Lower leg skin (tissue), 4 donors: ENCODE measurements around the gene MRPS9. TPM values are rescaled to one million over a fixed set of nuclear protein-coding genes. Genes with fewer than 3 reads are reported as not detected.

ENCODE experiments used
- DNase-seq, 2 donors: peaks; one replicate each; pipeline ENCODE4 v3.0.0-alpha.2; 2019; ENCODE audit warnings: low spot score in 2 of 2
- H3K4me3 ChIP-seq: fragments of 200-600 bp; sonication (generic); 2 replicates; pipeline ENCODE4 v1.5.1; 2017; ENCODE audit warnings: mild to moderate bottlenecking, low read depth; ENCODE audit not compliant: poor library complexity, severe bottlenecking
- CTCF ChIP-seq, 3 donors: fragments of 450-650 bp; IDR thresholded peaks; one replicate each; pipeline ENCODE4 v1.5.1; 2016; ENCODE audit warnings: antibody characterized with exemption in 3 of 3, mild to moderate bottlenecking in 3 of 3, moderate library complexity in 2 of 3
- POLR2A ChIP-seq, 2 donors: fragments of 450-650 bp; IDR thresholded peaks; one replicate each; pipeline ENCODE4 v1.6.1; 2016 to 2017; ENCODE audit warnings: antibody characterized with exemption in 2 of 2, mild to moderate bottlenecking in 1 of 2, moderate library complexity in 1 of 2
- WGBS, 2 donors: methylation state at CpG; one replicate each; pipeline ENCODE4 v1.1.5; 2018; 5-methylcytosine and 5-hydroxymethylcytosine counted together
- intact Hi-C: fragments of 100-400 bp; cut with DNase I; formaldehyde crosslinking; loops from one replicate; pipeline ENCODE4 v1.15.0; 2023; ENCODE audit warnings: low total_unique reads
- total RNA-seq, 4 donors: library from RNA; depleted of rRNA; stranded (reverse); fragments of >200 nt; gene quantifications; one replicate each; pipeline ENCODE4 v1.1.0, GENCODE V29; 2016

MRPS9 gene
- total RNA-seq, 4 donors from 2014 or later, result 16.1 to 20.0 (median 17.3) TPM

DNA sequence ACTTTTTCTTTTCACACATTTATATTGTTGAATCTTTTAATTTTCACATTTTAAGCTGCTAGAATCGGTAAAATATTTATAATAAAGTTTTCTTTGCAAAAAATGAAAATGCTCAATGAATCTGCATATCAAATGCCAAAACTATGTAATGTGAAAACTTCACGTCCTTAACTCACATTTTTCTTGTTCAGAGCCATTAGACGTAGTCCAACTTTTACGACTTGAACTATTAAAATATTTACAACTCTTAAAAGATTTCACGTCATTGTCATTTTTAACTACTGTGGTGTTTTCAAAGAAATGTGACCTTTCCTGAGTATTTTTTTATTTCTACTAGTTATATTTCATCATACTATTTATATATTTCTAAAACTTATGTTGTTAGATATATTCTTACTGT lies 54.9 kb downstream of the MRPS9 start:
- intact Hi-C loops, result no loop called here
- DNase-seq, result no peak
- WGBS, 2 donors, result 89 to 90% methylated on average over 5 of the region's 5 CpGs
- no peak overlapping the region for H3K4me3 ChIP-seq
- TF ChIP-seq CTCF (IDR thresholded peaks at IDR 0.05) (no peak), POLR2A (IDR thresholded peaks at IDR 0.05) (no peak)

- H3K4me3 ChIP-seq, result no peak overlapping the region
- intact Hi-C loops, result no loop called here
- TF ChIP-seq CTCF (IDR thresholded peaks at IDR 0.05) (no peak), POLR2A (IDR thresholded peaks at IDR 0.05) (no peak)
- DNase-seq, result no peak
- WGBS, 2 donors, result 100% methylated on average over 1 of the region's 1 CpG
Observed at GRCh38 chr2:105099153-105099552, 61.3 kb downstream of the MRPS9 start.

DNA sequence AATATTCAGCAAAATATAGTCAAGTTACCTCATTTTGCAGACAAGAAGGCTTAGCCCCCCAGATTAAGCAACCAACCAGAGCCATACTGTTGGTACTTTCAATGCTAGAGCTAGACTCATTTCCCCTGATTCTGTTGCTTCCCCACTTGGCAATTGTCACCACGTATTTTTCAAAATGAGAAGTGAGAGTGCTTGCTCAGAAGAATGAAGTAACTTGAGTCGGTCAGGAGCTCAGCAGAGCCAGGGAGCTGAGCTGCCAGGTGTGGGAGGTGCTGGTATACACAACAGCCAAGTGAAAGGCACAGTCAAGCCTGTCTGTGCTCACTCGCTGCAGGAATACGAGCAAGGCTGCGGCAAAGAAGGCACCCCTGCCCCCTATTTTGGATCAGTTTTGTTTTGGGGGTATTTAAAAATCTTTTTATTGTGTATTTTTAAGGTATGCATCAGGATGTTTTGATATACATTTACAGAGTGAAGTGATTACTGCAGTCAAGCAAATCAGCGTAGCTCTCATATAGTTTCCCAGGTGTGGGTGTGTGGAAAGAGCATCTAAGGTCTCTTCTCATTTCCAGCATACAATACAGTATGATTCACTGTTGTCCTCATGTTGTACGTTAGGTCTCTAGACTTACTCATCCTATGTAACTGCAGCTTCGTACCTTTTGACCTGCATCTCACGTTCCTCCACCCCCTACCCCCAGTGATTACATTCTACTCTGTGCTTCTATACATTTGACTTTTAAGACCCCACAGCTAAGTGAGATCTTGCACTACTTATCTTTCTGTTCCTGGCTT lies 62.4 kb downstream of the MRPS9 start:
- no peak overlapping the region for H3K4me3 ChIP-seq
- DNase-seq, result no peak
- no peak for TF ChIP-seq POLR2A (IDR thresholded peaks at IDR 0.05)
- 85 to 87% methylated on average over 9 of the region's 9 CpGs for WGBS, 2 donors
- intact Hi-C loops, result no loop called here

- no peak for DNase-seq
- no peak for TF ChIP-seq CTCF (IDR thresholded peaks at IDR 0.05)
- no peak for TF ChIP-seq POLR2A (IDR thresholded peaks at IDR 0.05)
- intact Hi-C loops, result no loop called here
- 89% methylated on average over 12 of the region's 12 CpGs for WGBS, 2 donors
- no peak overlapping the region for H3K4me3 ChIP-seq
Observed at GRCh38 chr2:105102001-105102400, 64.1 kb downstream of the MRPS9 start.

GRCh38 chr2:105102963-105103421 lies 65.1 kb downstream of the MRPS9 start:
- TF ChIP-seq POLR2A (IDR thresholded peaks at IDR 0.05), result no peak
- no peak for TF ChIP-seq CTCF (IDR thresholded peaks at IDR 0.05)
- no peak for DNase-seq
- 60% methylated on average over 13 of the region's 13 CpGs for WGBS, 2 donors

DNA sequence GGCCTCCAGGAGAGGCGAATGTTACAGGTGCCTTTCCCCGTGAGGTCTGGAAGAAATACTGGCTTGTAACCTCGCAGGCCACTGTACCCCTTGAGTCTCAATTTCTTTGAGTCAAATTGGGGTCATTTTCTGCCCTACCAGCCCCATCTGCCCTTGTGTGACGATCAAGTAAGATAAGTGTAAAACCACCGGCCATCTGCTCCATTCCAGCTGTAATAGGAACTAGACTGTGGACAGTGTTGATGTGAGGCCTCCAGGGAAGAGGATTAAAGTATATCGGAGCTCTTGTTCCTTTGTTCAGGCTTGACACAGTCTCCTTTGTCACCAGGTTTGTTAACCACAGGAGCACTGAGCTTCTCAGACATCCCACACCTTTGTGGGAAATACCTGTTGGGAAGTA lies 65.6 kb downstream of the MRPS9 start:
- TF ChIP-seq POLR2A (IDR thresholded peaks at IDR 0.05), result no peak
- TF ChIP-seq CTCF (IDR thresholded peaks at IDR 0.05), result no peak
- H3K4me3 ChIP-seq, result no peak overlapping the region
- 84 to 89% methylated on average over 6 of the region's 6 CpGs for WGBS, 2 donors
- no peak for DNase-seq
- intact Hi-C loops, result no loop called here

More at GRCh38 chr2:105102963-105103421, 65.1 kb downstream of the MRPS9 start:
- no peak overlapping the region for H3K4me3 ChIP-seq
- intact Hi-C loops, result no loop called here
